B cell (primary cell): Measurements from ENCODE around the gene ZNF516. TPM values are rescaled to one million over a fixed set of nuclear protein-coding genes. Genes with fewer than 3 reads are reported as not detected.

Source experiments
- ATAC-seq: fragments of 200-7000 bp; cut with Tn5 transposase; one replicate; pipeline ENCODE4 v1.10.0; 2021; ENCODE audit warnings: low read depth, mild to moderate bottlenecking, moderate number of reproducible peaks, moderate library complexity
- CTCF ChIA-PET: fragments of 350-600 bp; sonication (Branson Sonifier 250); formaldehyde crosslinking; loops from one replicate; lab custom pipeline; 2021; ENCODE audit warnings: antibody characterized with exemption, inconsistent platforms; lab: Charles Lee
- POLR2A ChIA-PET: fragments of 350-600 bp; sonication (Branson Sonifier 250); formaldehyde crosslinking; loops from one replicate; lab custom pipeline; 2021; ENCODE audit warnings: antibody characterized with exemption; lab: Charles Lee
- DNase-seq: peaks from one replicate; pipeline ENCODE4 v3.0.0; 2013
- H2AFZ ChIP-seq: 2 replicates; pipeline ENCODE4 v1.6.1; 2012; ENCODE audit warnings: mild to moderate bottlenecking, low read depth, low read length; ENCODE audit not compliant: insufficient read depth, poor library complexity, severe bottlenecking
- H3K27ac ChIP-seq, 2 donors: 1 replicate in 1 of 2; 2 replicates in 1 of 2; pipeline ENCODE4 v1.5.1; 2012 to 2013; ENCODE audit warnings: low read length in 2 of 2, mild to moderate bottlenecking in 2 of 2, moderate library complexity in 1 of 2
- H3K27me3 ChIP-seq, 4 experiments: fragments of 200-600 bp in 1 of 4; sonication (generic) in 1 of 4; replicated peaks in 1 of 4; 1 replicate in 2 of 4; 2 replicates in 2 of 4; pipeline versions ENCODE4 v1.6.1 to v1.7.0; 2013 to 2016; ENCODE audit warnings: low read length in 3 of 4, mild to moderate bottlenecking in 2 of 4, mixed read lengths in 1 of 4, moderate library complexity in 1 of 4; ENCODE audit not compliant: insufficient read depth in 4 of 4, control insufficient read depth in 3 of 4; ENCODE audit errors: control extremely low read depth in 1 of 4
- H3K36me3 ChIP-seq, 2 experiments: replicated peaks in 1 of 2; 1 replicate in 1 of 2; 2 replicates in 1 of 2; pipeline versions ENCODE4 v1.6.1 to v1.7.1; 2013; ENCODE audit warnings: low read length in 1 of 2; ENCODE audit not compliant: insufficient read depth in 2 of 2, control insufficient read depth in 1 of 2; ENCODE audit errors: control extremely low read depth in 1 of 2, extremely low read depth in 1 of 2
- H3K4me1 ChIP-seq, 2 donors: fragments of 200-600 bp in 1 of 2; sonication (generic) in 1 of 2; 1 replicate in 1 of 2; 2 replicates in 1 of 2; pipeline versions ENCODE4 v1.5.1 to v1.6.1; 2013 to 2017; ENCODE audit warnings: low read length in 2 of 2; ENCODE audit not compliant: control insufficient read depth in 2 of 2, insufficient read depth in 2 of 2
- H3K4me2 ChIP-seq: replicated peaks from 2 replicates; pipeline ENCODE3; 2012; ENCODE audit warnings: mild to moderate bottlenecking, low read depth, low read length; ENCODE audit not compliant: poor library complexity, severe bottlenecking
- H3K4me3 ChIP-seq, 5 experiments: fragments of 200-600 bp in 1 of 5; sonication (generic) in 1 of 5; 1 replicate in 3 of 5; 2 replicates in 2 of 5; pipeline versions ENCODE4 v1.5.1 to v1.7.0; 2011 to 2016; ENCODE audit warnings: low read length in 4 of 5, mild to moderate bottlenecking in 4 of 5, low read depth in 2 of 5, control low read depth in 1 of 5, moderate library complexity in 1 of 5; ENCODE audit not compliant: insufficient read depth in 1 of 5; ENCODE audit errors: control extremely low read depth in 1 of 5, extremely low read depth in 1 of 5
- H3K79me2 ChIP-seq: fragments of 200-600 bp; sonication (generic); one replicate; pipeline ENCODE4 v1.6.0; 2016; ENCODE audit warnings: low read length; ENCODE audit not compliant: control insufficient read depth, insufficient read depth
- H3K9ac ChIP-seq: fragments of 200-600 bp; sonication (generic); 2 replicates; pipeline ENCODE4 v1.6.1; 2017; ENCODE audit warnings: mild to moderate bottlenecking, low read length, moderate library complexity
- H3K9me3 ChIP-seq, 3 donors: one replicate each; pipeline versions ENCODE4 v1.6.1 to v1.7.1; 2013; ENCODE audit warnings: low read length in 2 of 3; ENCODE audit not compliant: control insufficient read depth in 2 of 3, insufficient read depth in 1 of 3; ENCODE audit errors: control extremely low read depth in 1 of 3
- H4K20me1 ChIP-seq: 2 replicates; pipeline ENCODE4 v1.6.0; 2012; ENCODE audit warnings: mild to moderate bottlenecking, low read length; ENCODE audit not compliant: insufficient read depth, control insufficient read depth, poor library complexity, severe bottlenecking
- H3K27ac Mint-ChIP-seq: one replicate; pipeline ENCODE4 v1.8.0; 2021; ENCODE audit warnings: mixed read lengths
- H3K27me3 Mint-ChIP-seq: one replicate; pipeline ENCODE4 v1.8.0; 2021; ENCODE audit warnings: mixed read lengths
- H3K4me1 Mint-ChIP-seq: one replicate; pipeline ENCODE4 v1.8.0; 2021; ENCODE audit warnings: mixed read lengths
- H3K4me3 Mint-ChIP-seq: one replicate; pipeline ENCODE4 v1.8.0; 2021; ENCODE audit warnings: mixed read lengths
- H3K9me3 Mint-ChIP-seq: one replicate; pipeline ENCODE4 v1.8.0; 2022; ENCODE audit warnings: mixed read lengths; ENCODE audit not compliant: insufficient read depth
- CTCF ChIP-seq: fragments of 200-600 bp; IDR thresholded peaks from one replicate; pipeline ENCODE4 v1.8.0; 2022; ENCODE audit warnings: antibody characterized with exemption, mild to moderate bottlenecking
- EZH2 ChIP-seq: IDR thresholded peaks from 2 replicates; pipeline ENCODE4 v1.6.1; 2012; ENCODE audit warnings: borderline replicate concordance, low read depth, mild to moderate bottlenecking, moderate library complexity, low read length; ENCODE audit not compliant: insufficient read depth, poor library complexity, severe bottlenecking
- WGBS: methylation state at CpG from one replicate; pipeline ENCODE4 v1.1.5; 2013; ENCODE audit warnings: missing lambda C conversion rate; ENCODE audit not compliant: insufficient coverage; 5-methylcytosine and 5-hydroxymethylcytosine counted together
- intact Hi-C: fragments of 100-400 bp; cut with micrococcal nuclease; formaldehyde crosslinking; loops from one replicate; pipeline ENCODE4 v1.10.0; 2022
- polyA plus RNA-seq: library from polyadenylated mRNA; depleted of rRNA; stranded (reverse); fragments of >200 nt; gene quantifications from 2 replicates; pipeline ENCODE4 v1.2.3, GENCODE V29; 2012
- total RNA-seq, 2 donors: library from RNA; stranded (reverse); fragments of 120-200 nt in 1 of 2; gene quantifications; 1 replicate in 1 of 2; 2 replicates in 1 of 2; pipeline versions ENCODE4 v1.2.3 to v1.2.4, GENCODE V29; 2013 to 2022

ZNF516 gene
- total and polyA plus RNA-seq, 2 donors (not counting 1 experiment from before 2014, with no cell fraction given) = 6.7 to 27.1 TPM

- Histone ChIP-seq H3K4me1 (no peaks in the 10 kb centered on the region), H3K79me2 (peaks cover 36% of the 10 kb centered on the region), H3K9ac (no peak overlapping the region), H3K4me3 (no peak overlapping the region), H3K27me3 (no peaks in the 10 kb centered on the region), H3K36me3 (no peaks in the 10 kb centered on the region), H3K4me2 (no peak overlapping the region), H4K20me1 (peaks cover 39% of the 10 kb centered on the region), H2AFZ (no peak overlapping the region), H3K9me3 (no peaks in the 10 kb centered on the region), H3K27ac (no peak overlapping the region)
- DNase-seq (no peak), ATAC-seq (no peak)
- ChIA-PET CTCF (interaction anchor here (0.6 to 7.4 kb wide), 3 partner anchors 72 to 315 kb away, joined by 3 to 241 read pairs (median 78); no protein-coding TSS in a partner anchor), POLR2A (no interaction called here)
- Mint-ChIP-seq H3K4me1 (peaks cover 21% of the 10 kb centered on the region), H3K9me3 (no peaks in the 10 kb centered on the region), H3K27me3 (no peaks in the 10 kb centered on the region), H3K4me3 (no peak overlapping the region), H3K27ac (no peak overlapping the region)
- intact Hi-C loops = no loop called here
- TF ChIP-seq CTCF (no peak), EZH2 (no peak)
- WGBS = 92% methylated on average over 18 of the region's 20 CpGs
Measured at GRCh38 chr18:76395609-76396008, 99.4 kb downstream of the ZNF516 start.

GRCh38 chr18:76394780-76395476 is 100.1 kb downstream of the ZNF516 start:
- Histone ChIP-seq H3K9me3 (no peaks in the 10 kb centered on the region), H3K4me1 (peaks cover 3 to 4% of the 10 kb centered on the region in 2 donors), H3K27me3 (no peaks in the 10 kb centered on the region), H3K9ac (no peak overlapping the region), H4K20me1 (peaks cover 46% of the 10 kb centered on the region), H3K36me3 (no peaks in the 10 kb centered on the region), H3K4me3 (no peak overlapping the region), H3K79me2 (peaks cover 43% of the 10 kb centered on the region), H3K4me2 (no peak overlapping the region), H3K27ac (no peak overlapping the region), H2AFZ (no peak overlapping the region)
- peaks cover 25% of the 10 kb centered on the region for H3K4me1 Mint-ChIP-seq
- H3K4me3 Mint-ChIP-seq = no peak overlapping the region
- no peaks in the 10 kb centered on the region for H3K9me3 Mint-ChIP-seq
- no peak for ATAC-seq
- CTCF ChIA-PET = no interaction called here
- TF ChIP-seq EZH2 (no peak), CTCF (no peak)
- no peak for DNase-seq
- 98% methylated on average over 8 of the region's 15 CpGs for WGBS
- no peaks in the 10 kb centered on the region for H3K27me3 Mint-ChIP-seq
- POLR2A ChIA-PET = no interaction called here
- H3K27ac Mint-ChIP-seq = no peak overlapping the region
- intact Hi-C loops = no loop called here
